ENCODE results near the gene TRIM42. TPM values are rescaled to one million over a fixed set of nuclear protein-coding genes. Genes with fewer than 3 reads are reported as not detected.

TRIM42 gene
- not detected in 5 replicates for total RNA-seq (2022; extraction: Qiagen RNA extraction)

DNA sequence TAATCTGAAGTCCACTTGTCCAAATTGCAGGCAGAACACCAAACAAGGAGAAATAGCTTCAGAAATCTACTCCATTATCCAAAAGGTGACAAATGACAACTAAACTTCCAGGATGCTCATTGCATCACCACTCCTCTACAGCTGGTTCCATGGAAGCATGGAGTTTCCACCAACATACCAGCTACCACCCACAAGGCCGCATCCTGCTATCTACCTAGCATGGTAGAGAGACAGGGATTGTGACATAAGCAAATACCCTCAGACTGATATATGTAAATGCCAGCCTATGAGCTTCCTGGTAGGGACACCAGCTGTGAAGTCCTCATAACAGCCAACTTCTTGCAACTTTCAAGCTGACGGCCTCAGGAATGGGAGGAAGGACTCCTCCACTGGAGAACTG is at the start of gene TRIM42:
Gene TRIM42 (plus strand): TSS at position 301 of the 400 bp plus-strand sequence. CDS start 166 bp downstream, outside the sequence.

